GM12891 (cell line): ENCODE measurements around the gene ISG20L2.

ENCODE experiments used
- PAX5 ChIP-seq: IDR thresholded peaks from 2 replicates; pipeline ENCODE4 v1.6.1; 2011; ENCODE audit warnings: low read length, moderate library complexity, mild to moderate bottlenecking; ENCODE audit not compliant: insufficient read depth, severe bottlenecking
- POLR2A ChIP-seq: IDR thresholded peaks from 2 replicates; pipeline ENCODE4 v1.6.1; 2011; ENCODE audit warnings: low read depth, low read length, control low read depth
- POLR2AphosphoS5 ChIP-seq: IDR thresholded peaks from 2 replicates; pipeline ENCODE4 v1.6.1; 2011; ENCODE audit warnings: low read depth, low read length, control low read depth
- TAF1 ChIP-seq: IDR thresholded peaks from 2 replicates; pipeline ENCODE4 v1.6.1; 2011; ENCODE audit warnings: low read depth, low read length, control low read depth

DNA sequence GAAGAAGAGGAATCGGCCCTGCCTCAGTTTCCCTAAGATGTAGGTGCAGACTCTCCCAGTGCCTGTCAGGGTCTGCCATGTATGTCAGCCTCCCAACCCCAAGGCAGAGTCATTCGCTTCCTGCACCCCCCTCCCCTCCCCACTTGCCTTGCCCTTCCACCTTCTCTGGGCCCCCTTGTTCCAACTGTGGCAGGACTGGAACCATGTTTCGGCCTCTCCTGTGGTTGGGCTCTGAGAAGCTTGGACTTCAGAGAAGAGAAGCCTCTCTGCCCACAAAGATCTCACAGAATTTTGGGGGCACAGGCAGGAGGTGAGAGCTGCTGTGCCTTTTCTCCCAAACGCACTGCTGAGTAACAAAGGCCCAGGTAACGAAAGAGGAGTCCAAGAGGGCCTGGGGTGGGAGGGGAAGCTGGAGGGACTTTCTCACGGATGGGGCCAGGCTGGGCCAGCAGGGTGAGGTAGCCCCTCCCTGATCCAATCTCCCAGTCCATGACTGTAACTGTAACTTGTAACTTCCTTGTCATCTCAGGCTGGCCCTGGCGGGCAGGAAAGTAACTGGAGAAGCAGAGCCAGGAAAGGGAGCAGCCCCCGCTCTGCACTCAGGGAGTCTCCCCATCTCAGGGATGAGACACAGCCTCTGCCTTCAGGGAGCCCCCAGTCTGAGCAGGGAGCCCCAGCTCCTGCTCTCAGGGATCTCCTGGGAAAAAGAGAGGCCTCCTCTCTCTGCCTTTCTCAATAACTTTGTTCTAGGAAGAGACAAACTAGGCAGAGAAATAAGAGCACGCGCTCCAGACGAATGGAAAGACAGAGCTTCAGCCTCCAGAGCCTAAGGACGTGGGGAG lies 34.5 kb downstream of the ISG20L2 start:
- TF ChIP-seq POLR2A (no peak), POLR2AphosphoS5 (no peak), TAF1 (no peak), PAX5 (no peak)
